SU-DHL-6 (cell line): ENCODE data around the gene EPHB1.

Source experiments
- H2AFZ ChIP-seq: fragments of 200-600 bp; sonication (generic); 2 replicates; pipeline ENCODE4 v1.6.1; 2014; ENCODE audit warnings: low read depth, mild to moderate bottlenecking, moderate library complexity, mixed read lengths, antibody characterized with exemption, low read length; ENCODE audit not compliant: severe bottlenecking
- H3F3A ChIP-seq: fragments of 200-600 bp; shearing (Covaris generic); 2 replicates; pipeline ENCODE4 v1.6.0; 2016; ENCODE audit warnings: antibody characterized with exemption, mild to moderate bottlenecking; ENCODE audit not compliant: insufficient read depth
- H3K27ac ChIP-seq: fragments of 200-600 bp; sonication (generic); 2 replicates; pipeline ENCODE4 v1.5.1; 2016; ENCODE audit warnings: low read depth, mild to moderate bottlenecking, low read length, moderate library complexity, mixed read lengths
- H3K27me3 ChIP-seq: fragments of 200-600 bp; sonication (generic), shearing (Covaris generic); 2 replicates; pipeline ENCODE4 v1.6.0; 2014; ENCODE audit warnings: mild to moderate bottlenecking, low read length
- H3K36me3 ChIP-seq: fragments of 200-600 bp; sonication (generic); 2 replicates; pipeline ENCODE4 v1.6.1; 2014; ENCODE audit warnings: mild to moderate bottlenecking, low read length, mixed read lengths
- H3K4me2 ChIP-seq: fragments of 300-600, 200-600 bp; shearing (Covaris generic), sonication (generic); 2 replicates; pipeline ENCODE4 v1.6.0; 2014; ENCODE audit warnings: low read length, low read depth, mild to moderate bottlenecking; ENCODE audit not compliant: poor library complexity, severe bottlenecking
- H3K4me3 ChIP-seq: fragments of 200-600 bp; sonication (generic); 2 replicates; pipeline ENCODE4 v1.5.1; 2014; ENCODE audit warnings: antibody characterized with exemption, low read length, mild to moderate bottlenecking, mixed read lengths; ENCODE audit not compliant: insufficient read depth, poor library complexity, severe bottlenecking
- H3K79me2 ChIP-seq: fragments of 200-600 bp; sonication (generic); 2 replicates; pipeline ENCODE4 v1.6.1; 2014; ENCODE audit warnings: mild to moderate bottlenecking, low read length, moderate library complexity; ENCODE audit not compliant: insufficient read depth
- H3K9ac ChIP-seq: fragments of 200-600 bp; sonication (generic); 2 replicates; pipeline ENCODE4 v1.7.0; 2014; ENCODE audit warnings: mild to moderate bottlenecking, low read length
- H3K9me2 ChIP-seq: fragments of 200-600 bp; sonication (generic); replicated peaks from 2 replicates; pipeline ENCODE4 v1.6.1; 2014; ENCODE audit warnings: low read length; ENCODE audit not compliant: insufficient read depth
- H3K9me3 ChIP-seq: fragments of 200-600 bp; sonication (generic); 2 replicates; pipeline ENCODE4 v1.6.1; 2014; ENCODE audit warnings: low read length, mixed read lengths; ENCODE audit not compliant: insufficient read depth
- H4K20me1 ChIP-seq: fragments of 200-600 bp; sonication (generic); 2 replicates; pipeline ENCODE4 v1.6.1; 2014; ENCODE audit warnings: low read depth, mild to moderate bottlenecking, antibody characterized with exemption, low read length, moderate library complexity, mixed read lengths
- EZH2phosphoT487 ChIP-seq: fragments of 200-600 bp; sonication (generic), shearing (Covaris generic); conservative IDR thresholded peaks from 2 replicates; pipeline ENCODE4 v1.6.1; 2018; ENCODE audit warnings: mild to moderate bottlenecking, antibody characterized with exemption, low read length, moderate library complexity, mixed read lengths
- TF ChIP-seq, protein P1 (sequence below): fragments of 200-600 bp; sonication (generic); IDR thresholded peaks from one replicate; pipeline ENCODE4 v1.5.1; 2017; ENCODE audit warnings: antibody characterized with exemption, mild to moderate bottlenecking, low read length, moderate library complexity; ENCODE audit not compliant: insufficient read depth, poor library complexity, severe bottlenecking

EPHB1 gene

GRCh38 chr3:135083179-135083578, 288.1 kb downstream of the EPHB1 start:
- H3K79me2 ChIP-seq, result no peaks in the 10 kb centered on the region
- TF ChIP-seq, protein P1, sequence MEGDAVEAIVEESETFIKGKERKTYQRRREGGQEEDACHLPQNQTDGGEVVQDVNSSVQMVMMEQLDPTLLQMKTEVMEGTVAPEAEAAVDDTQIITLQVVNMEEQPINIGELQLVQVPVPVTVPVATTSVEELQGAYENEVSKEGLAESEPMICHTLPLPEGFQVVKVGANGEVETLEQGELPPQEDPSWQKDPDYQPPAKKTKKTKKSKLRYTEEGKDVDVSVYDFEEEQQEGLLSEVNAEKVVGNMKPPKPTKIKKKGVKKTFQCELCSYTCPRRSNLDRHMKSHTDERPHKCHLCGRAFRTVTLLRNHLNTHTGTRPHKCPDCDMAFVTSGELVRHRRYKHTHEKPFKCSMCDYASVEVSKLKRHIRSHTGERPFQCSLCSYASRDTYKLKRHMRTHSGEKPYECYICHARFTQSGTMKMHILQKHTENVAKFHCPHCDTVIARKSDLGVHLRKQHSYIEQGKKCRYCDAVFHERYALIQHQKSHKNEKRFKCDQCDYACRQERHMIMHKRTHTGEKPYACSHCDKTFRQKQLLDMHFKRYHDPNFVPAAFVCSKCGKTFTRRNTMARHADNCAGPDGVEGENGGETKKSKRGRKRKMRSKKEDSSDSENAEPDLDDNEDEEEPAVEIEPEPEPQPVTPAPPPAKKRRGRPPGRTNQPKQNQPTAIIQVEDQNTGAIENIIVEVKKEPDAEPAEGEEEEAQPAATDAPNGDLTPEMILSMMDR, result no peak
- no peak for TF ChIP-seq EZH2phosphoT487
- H2AFZ ChIP-seq, result no peak overlapping the region
- no peaks in the 10 kb centered on the region for H3K9me3 ChIP-seq
- H3K27ac ChIP-seq, result no peak overlapping the region
- no peak overlapping the region for H3K4me3 ChIP-seq
- H3K27me3 ChIP-seq, result no peaks in the 10 kb centered on the region
- no peaks in the 10 kb centered on the region for H4K20me1 ChIP-seq
- H3K4me2 ChIP-seq, result no peak overlapping the region
- no peaks in the 10 kb centered on the region for H3K36me3 ChIP-seq
- H3K9ac ChIP-seq, result no peak overlapping the region
- H3K9me2 ChIP-seq, result no peaks in the 10 kb centered on the region
- H3F3A ChIP-seq, result no peaks in the 10 kb centered on the region

GRCh38 chr3:135083756-135084155, 288.7 kb downstream of the EPHB1 start:
- no peak overlapping the region for H3K9ac ChIP-seq
- H3K79me2 ChIP-seq, result no peaks in the 10 kb centered on the region
- no peaks in the 10 kb centered on the region for H4K20me1 ChIP-seq
- H3F3A ChIP-seq, result no peaks in the 10 kb centered on the region
- no peaks in the 10 kb centered on the region for H3K27me3 ChIP-seq
- TF ChIP-seq, protein P1, result no peak
- no peak for TF ChIP-seq EZH2phosphoT487
- no peak overlapping the region for H2AFZ ChIP-seq
- no peaks in the 10 kb centered on the region for H3K9me2 ChIP-seq
- H3K4me3 ChIP-seq, result no peak overlapping the region
- H3K4me2 ChIP-seq, result no peak overlapping the region
- no peaks in the 10 kb centered on the region for H3K9me3 ChIP-seq
- no peaks in the 10 kb centered on the region for H3K36me3 ChIP-seq
- H3K27ac ChIP-seq, result no peak overlapping the region

- H3K9me3 ChIP-seq, result no peaks in the 10 kb centered on the region
- no peak overlapping the region for H3K4me2 ChIP-seq
- TF ChIP-seq, protein P1, result no peak
- TF ChIP-seq EZH2phosphoT487, result no peak
- H3K9me2 ChIP-seq, result no peaks in the 10 kb centered on the region
- H3K36me3 ChIP-seq, result no peaks in the 10 kb centered on the region
- no peaks in the 10 kb centered on the region for H3K79me2 ChIP-seq
- no peak overlapping the region for H2AFZ ChIP-seq
- no peak overlapping the region for H3K4me3 ChIP-seq
- H4K20me1 ChIP-seq, result no peaks in the 10 kb centered on the region
- H3F3A ChIP-seq, result no peaks in the 10 kb centered on the region
- no peaks in the 10 kb centered on the region for H3K27me3 ChIP-seq
- no peak overlapping the region for H3K9ac ChIP-seq
- no peak overlapping the region for H3K27ac ChIP-seq
These were observed 289.3 kb downstream of the EPHB1 start for GRCh38 chr3:135084405-135084804.

DNA sequence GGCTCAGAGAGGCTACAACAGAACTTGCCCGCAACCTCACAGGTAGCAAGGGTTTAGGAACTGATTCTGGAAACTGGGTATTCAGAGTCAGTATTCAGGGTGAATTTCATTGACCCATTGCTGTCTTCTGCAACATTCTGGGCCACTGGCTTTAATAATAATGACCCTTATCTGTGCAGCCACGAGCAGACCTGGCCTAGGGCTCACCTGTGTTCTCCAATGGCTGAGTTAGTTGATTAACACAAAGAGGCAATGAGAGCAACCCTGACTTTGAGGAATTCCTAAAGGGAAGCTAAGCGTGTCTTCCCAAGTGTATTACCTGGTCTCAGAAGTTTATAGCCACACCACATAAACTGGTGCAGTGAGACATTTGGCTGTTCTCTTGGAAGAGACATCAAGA, 289.9 kb downstream of the EPHB1 start:
- no peak overlapping the region for H3K9ac ChIP-seq
- TF ChIP-seq, protein P1, result no peak
- TF ChIP-seq EZH2phosphoT487, result no peak
- no peaks in the 10 kb centered on the region for H3K9me3 ChIP-seq
- H3K27me3 ChIP-seq, result no peaks in the 10 kb centered on the region
- no peak overlapping the region for H3K4me3 ChIP-seq
- H3F3A ChIP-seq, result no peaks in the 10 kb centered on the region
- H3K36me3 ChIP-seq, result no peaks in the 10 kb centered on the region
- no peaks in the 10 kb centered on the region for H4K20me1 ChIP-seq
- no peak overlapping the region for H2AFZ ChIP-seq
- no peaks in the 10 kb centered on the region for H3K9me2 ChIP-seq
- no peak overlapping the region for H3K27ac ChIP-seq
- H3K79me2 ChIP-seq, result no peaks in the 10 kb centered on the region
- no peak overlapping the region for H3K4me2 ChIP-seq
